SH-SY5Y (cell line): ENCODE measurements around the gene OMP.

Experiments used
- GATA2 ChIP-seq: IDR thresholded peaks from 2 replicates; pipeline ENCODE4 v1.6.1; 2011; ENCODE audit warnings: mild to moderate bottlenecking, low read depth, low read length
- GATA3 ChIP-seq: IDR thresholded peaks from 2 replicates; pipeline ENCODE4 v1.6.1; 2011; ENCODE audit warnings: low read depth, mild to moderate bottlenecking, low read length, moderate library complexity

- TF ChIP-seq GATA2, result no peak
- TF ChIP-seq GATA3, result no peak
These were observed 14.2 kb upstream of the OMP start for GRCh38 chr11:77088236-77089003.
